ENCODE measurements around the gene NCKAP5.

NCKAP5 gene

GRCh38 chr2:132645176-132645575 is 923.1 kb downstream of the NCKAP5 start:
- no peak for DNase-seq

GRCh38 chr2:132642415-132642814 is 925.8 kb downstream of the NCKAP5 start:
- no peak for DNase-seq

DNA sequence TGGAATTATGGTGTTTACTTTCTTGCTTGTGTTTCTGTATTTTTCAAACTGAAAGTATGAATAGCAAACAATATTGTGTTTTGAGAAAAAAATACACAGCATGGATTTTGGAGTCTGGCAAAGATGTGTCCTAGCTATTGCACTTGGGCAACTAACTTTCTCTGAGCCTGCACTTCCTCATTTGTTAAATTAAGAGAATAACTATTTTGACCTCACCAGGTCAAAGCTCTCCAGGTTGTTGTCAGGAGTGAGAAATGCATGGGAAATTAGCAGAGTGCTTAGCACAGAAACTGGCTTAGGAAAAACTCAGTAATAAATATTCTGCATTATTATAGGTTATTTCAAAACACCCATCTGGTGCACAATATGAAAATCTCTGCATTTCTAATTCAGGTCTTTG is 926.4 kb downstream of the NCKAP5 start:
- DNase-seq: no peak

- DNase-seq: no peak
Measured at GRCh38 chr2:132640116-132640515, 928.1 kb downstream of the NCKAP5 start.

DNA sequence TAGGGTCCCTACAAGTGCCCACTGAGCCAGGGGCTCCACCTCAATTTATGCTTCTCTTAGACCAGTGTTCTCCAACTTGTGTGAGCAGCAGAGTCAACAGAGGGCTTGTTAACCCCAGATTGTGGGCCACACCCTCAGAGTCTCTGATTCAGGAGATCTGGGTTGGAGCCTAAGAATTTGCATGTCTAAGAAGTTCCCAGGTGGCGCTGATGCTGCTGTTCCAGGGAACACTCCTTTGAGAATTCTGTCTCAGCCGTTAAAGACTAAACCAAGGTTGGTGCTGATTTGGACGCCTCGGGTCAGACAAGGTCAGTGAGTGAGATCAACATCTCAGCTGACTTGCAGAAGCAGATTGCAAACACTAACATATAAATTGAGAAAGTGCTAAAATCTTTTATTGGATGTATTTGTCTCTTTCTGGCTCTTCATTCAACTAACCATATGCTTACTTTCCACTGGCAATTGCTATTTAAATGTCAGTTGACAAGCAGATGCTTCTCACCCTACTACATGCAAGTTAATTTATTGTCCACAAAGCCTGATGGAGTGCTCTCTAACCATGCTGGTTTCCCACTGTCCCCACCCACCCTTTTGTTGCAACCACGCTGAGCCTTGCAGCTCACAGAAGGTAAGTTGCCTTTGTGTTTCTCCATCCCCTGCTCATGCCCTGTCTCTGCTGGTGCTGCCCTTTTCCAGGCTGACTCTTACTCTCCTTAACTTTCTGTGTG is 929.8 kb downstream of the NCKAP5 start:
- no peak for DNase-seq

GRCh38 chr2:132636346-132636745 is 931.9 kb downstream of the NCKAP5 start:
- no peak for DNase-seq

GRCh38 chr2:132633635-132634034 is 934.6 kb downstream of the NCKAP5 start:
- DNase-seq: no peak

DNA sequence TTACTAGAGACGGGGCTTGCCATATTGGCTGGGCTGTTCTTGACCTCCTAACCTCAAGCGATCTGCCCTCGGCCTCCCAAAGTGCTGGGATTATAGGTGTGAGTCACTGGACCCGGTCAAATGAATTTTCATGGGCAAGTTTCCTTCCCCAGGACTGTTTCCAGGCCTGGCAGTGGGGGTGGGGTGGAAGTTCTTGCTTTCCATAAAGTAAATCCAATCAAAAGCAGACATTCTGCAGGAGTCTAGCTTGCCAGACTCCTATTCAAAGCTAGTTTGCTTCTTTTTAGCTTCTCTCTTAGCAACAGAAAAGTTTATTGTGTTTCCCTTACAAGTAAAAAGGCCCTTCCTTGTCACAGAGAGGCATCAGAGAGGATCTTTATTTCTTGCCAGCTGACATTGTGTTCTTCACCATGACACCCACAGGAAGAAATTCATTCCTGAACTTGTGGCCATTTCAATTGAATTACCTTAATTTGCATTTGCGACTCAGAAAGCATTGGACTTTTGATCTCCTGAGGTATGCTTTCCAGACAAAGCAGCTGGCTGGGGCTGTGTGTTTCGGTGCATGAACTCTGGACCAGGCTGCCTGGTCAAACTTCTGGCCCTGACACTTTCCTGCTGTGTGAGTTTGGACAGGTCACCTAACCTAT is 936.1 kb downstream of the NCKAP5 start:
- DNase-seq: no peak

- DNase-seq: no peak
Measured at GRCh38 chr2:132627536-132627935, 940.7 kb downstream of the NCKAP5 start.

DNA sequence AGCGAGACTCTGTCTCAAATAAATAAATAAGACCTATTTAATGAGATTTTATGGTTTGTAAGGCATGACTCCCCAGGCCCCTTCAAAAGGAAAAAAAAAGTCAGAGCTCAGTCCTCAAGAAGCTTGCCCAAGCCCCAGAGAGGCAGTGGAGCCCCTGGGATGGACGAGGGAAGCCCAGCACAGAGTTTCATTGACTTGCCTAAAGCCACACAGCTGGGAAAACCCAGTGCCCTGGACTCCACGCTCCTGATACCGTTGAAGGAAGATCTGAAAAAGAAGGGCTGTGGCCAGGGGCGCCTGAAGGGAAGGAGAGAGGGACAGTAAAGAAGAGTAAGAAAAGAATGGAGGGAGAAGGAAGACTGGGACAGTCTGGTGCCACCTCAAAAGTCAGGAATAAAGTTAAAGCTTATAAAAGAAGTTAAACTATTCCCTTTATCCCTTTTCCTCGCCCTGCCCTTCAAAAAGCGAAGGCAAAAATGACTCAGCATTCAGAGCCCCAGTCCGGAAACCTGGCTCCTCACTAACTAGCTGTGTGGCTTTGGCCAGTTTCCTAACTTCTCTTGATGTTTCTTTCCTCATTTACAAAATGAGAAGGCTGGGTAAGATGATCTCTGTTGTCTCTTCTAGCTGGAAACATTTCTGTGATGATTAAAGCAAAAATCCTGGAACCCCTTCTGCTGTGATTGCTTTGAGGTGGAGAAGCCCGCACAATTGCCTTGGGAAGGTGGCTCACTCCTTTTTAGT is 945.0 kb downstream of the NCKAP5 start:
- DNase-seq: no peak
